ENCODE measurements around the gene FRZB. TPM values are rescaled to one million over a fixed set of nuclear protein-coding genes. Genes with fewer than 3 reads are reported as not detected.

The FRZB gene
- total RNA-seq, 1 experiment from 2014 or later: 1.8 TPM

DNA sequence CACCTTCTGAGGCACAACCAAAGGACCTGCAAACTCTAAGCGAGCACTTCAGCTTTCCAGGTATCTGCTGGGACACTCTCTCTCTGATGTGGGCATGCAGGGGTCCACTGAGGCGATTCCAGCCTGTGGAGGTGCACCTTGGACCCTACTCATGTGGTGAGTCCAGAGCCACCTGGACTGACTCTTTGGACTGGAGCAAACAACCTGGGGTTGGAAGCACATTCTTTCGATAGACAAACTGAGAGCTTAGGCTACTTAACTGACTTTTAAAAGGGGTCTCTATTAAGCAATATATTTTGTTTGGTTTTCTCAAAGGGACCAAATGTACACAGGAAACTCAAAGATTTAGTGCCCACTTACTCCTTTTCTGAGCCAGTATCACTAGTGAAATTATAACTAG is 51.6 kb downstream of the FRZB start:
- no TSS peak for BruUV-seq (replicated peaks)
- Histone ChIP-seq H3K27ac (ENCODE audit: low read depth, low read length, poor library complexity, severe bottlenecking) (no peak overlapping the region), H3K4me3 (ENCODE audit: low read depth, low read length, poor library complexity, severe bottlenecking) (no peak overlapping the region), H3K9me3 (ENCODE audit: low read depth, low read length, poor library complexity, severe bottlenecking) (no peaks in the 10 kb centered on the region), H3K27me3 (replicated peaks; ENCODE audit: insufficient read depth, low read depth, low read length, poor library complexity) (no peaks in the 10 kb centered on the region), H3K4me1 (ENCODE audit: insufficient read depth, low read length, poor library complexity, severe bottlenecking) (peaks cover 30% of the 10 kb centered on the region), H3K36me3 (ENCODE audit: insufficient read depth, low read length, poor library complexity, severe bottlenecking) (no peaks in the 10 kb centered on the region)
- no peak for DNase-seq (ENCODE audit: low spot score)
- CTCF ChIA-PET: no interaction called here
- no peak for TF ChIP-seq EZH2 (IDR thresholded peaks at IDR 0.05; ENCODE audit: borderline replicate concordance, low read depth, low read length, poor library complexity, severe bottlenecking)
- TF ChIP-seq CTCF (conservative IDR thresholded peaks at IDR 0.05; ENCODE audit: low read depth, low read length): no peak
- intact Hi-C loops (cut with micrococcal nuclease; ENCODE audit: unreplicated experiment): no loop called here
- POLR2A ChIA-PET (ENCODE audit: low non-redundant PET): interaction anchor here (0.7 kb wide), 1 partner anchor 362 kb away, joined by 3 read pairs; no protein-coding TSS in a partner anchor

- ChIA-PET POLR2A (ENCODE audit: low non-redundant PET) (interaction anchor here (0.7 kb wide), 1 partner anchor 362 kb away, joined by 3 read pairs; no protein-coding TSS in a partner anchor), CTCF (no interaction called here)
- Histone ChIP-seq H3K36me3 (ENCODE audit: insufficient read depth, low read length, poor library complexity, severe bottlenecking) (no peaks in the 10 kb centered on the region), H3K27me3 (replicated peaks; ENCODE audit: insufficient read depth, low read depth, low read length, poor library complexity) (no peaks in the 10 kb centered on the region), H3K9me3 (ENCODE audit: low read depth, low read length, poor library complexity, severe bottlenecking) (no peaks in the 10 kb centered on the region), H3K27ac (ENCODE audit: low read depth, low read length, poor library complexity, severe bottlenecking) (no peak overlapping the region), H3K4me3 (ENCODE audit: low read depth, low read length, poor library complexity, severe bottlenecking) (no peak overlapping the region), H3K4me1 (ENCODE audit: insufficient read depth, low read length, poor library complexity, severe bottlenecking) (peaks cover 29% of the 10 kb centered on the region)
- no peak for DNase-seq (ENCODE audit: low spot score)
- intact Hi-C loops (cut with micrococcal nuclease; ENCODE audit: unreplicated experiment): no loop called here
- no TSS peak for BruUV-seq (replicated peaks)
- TF ChIP-seq EZH2 (IDR thresholded peaks at IDR 0.05; ENCODE audit: borderline replicate concordance, low read depth, low read length, poor library complexity, severe bottlenecking) (no peak), CTCF (conservative IDR thresholded peaks at IDR 0.05; ENCODE audit: low read depth, low read length) (no peak)
Measured at GRCh38 chr2:182814380-182814779, 52.1 kb downstream of the FRZB start.

- no peaks in the 10 kb centered on the region for H3K9me3 ChIP-seq (ENCODE audit: low read depth, low read length, poor library complexity, severe bottlenecking)
- no peak overlapping the region for H3K4me3 ChIP-seq (ENCODE audit: low read depth, low read length, poor library complexity, severe bottlenecking)
- H3K27ac ChIP-seq (ENCODE audit: low read depth, low read length, poor library complexity, severe bottlenecking): no peak overlapping the region
- intact Hi-C loops (cut with micrococcal nuclease; ENCODE audit: unreplicated experiment): no loop called here
- POLR2A ChIA-PET (ENCODE audit: low non-redundant PET): no interaction called here
- TF ChIP-seq EZH2 (IDR thresholded peaks at IDR 0.05; ENCODE audit: borderline replicate concordance, low read depth, low read length, poor library complexity, severe bottlenecking) (no peak), CTCF (conservative IDR thresholded peaks at IDR 0.05; ENCODE audit: low read depth, low read length) (no peak)
- CTCF ChIA-PET: no interaction called here
- no peaks in the 10 kb centered on the region for H3K4me1 ChIP-seq (ENCODE audit: insufficient read depth, low read length, poor library complexity, severe bottlenecking)
- no TSS peak for BruUV-seq (replicated peaks)
- H3K36me3 ChIP-seq (ENCODE audit: insufficient read depth, low read length, poor library complexity, severe bottlenecking): no peaks in the 10 kb centered on the region
- DNase-seq (ENCODE audit: low spot score): no peak
- no peaks in the 10 kb centered on the region for H3K27me3 ChIP-seq (replicated peaks; ENCODE audit: insufficient read depth, low read depth, low read length, poor library complexity)
Measured at GRCh38 chr2:182810087-182810486, 56.4 kb downstream of the FRZB start.
